NK-92 (cell line): Measurements from ENCODE around the gene RABGAP1L.
"Not testable (repeated sequence)": the region's sequence is repeated elsewhere in the genome, so short reads cannot be mapped to it uniquely, and the experiment has no call there.

Source experiments
- DNase-seq: peaks from one replicate; lab custom pipeline; 2025; ENCODE audit not compliant: unreplicated experiment; lab: John Stamatoyannopoulos, UW

The RABGAP1L gene

GRCh38 chr1:174848593-174849560 lies 689.6 kb downstream of the RABGAP1L start:
- not testable (repeated sequence) for DNase-seq

- DNase-seq = no peak
Measured at GRCh38 chr1:174850726-174851125, 691.4 kb downstream of the RABGAP1L start.

DNA sequence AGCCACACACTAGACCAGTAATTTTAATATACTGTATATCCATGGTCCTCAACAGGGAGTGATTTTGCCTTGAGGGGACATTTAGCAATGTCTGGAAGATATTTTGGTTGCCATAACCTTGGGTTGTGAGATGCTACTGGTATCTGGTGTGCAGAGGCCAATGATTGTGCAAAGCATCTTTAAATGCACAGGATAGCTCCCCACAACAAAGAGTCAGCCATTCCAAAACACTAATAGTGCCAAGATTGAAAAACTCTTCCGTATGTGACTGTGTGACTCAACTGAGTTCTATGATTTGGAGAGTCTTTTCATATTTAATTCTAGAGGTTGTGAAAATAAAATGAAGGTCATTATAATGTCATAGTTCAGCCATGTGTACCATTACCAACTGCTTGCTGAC lies 699.0 kb downstream of the RABGAP1L start:
- DNase-seq = no peak

- no peak for DNase-seq
Measured at GRCh38 chr1:174870319-174870718, 711.0 kb downstream of the RABGAP1L start.

DNA sequence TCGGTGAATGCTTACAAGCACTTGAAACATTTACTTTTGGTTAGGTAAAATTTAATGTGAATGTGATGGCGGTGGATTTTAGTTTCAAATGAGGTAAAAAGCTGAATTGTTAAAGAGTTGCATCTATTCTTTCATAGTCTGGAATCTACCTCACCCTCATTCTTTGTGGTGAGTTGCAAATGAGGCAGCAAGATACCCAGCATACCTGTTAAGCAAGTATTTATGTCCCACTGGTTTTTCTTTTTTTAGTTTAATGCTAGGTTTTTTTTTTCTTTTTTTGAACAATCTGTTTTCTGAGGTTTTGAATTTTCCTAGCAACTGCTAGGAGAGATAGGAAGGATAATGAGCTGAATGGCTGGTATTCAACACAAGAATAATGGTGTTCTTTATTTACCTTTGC lies 712.6 kb downstream of the RABGAP1L start:
- DNase-seq = no peak

DNA sequence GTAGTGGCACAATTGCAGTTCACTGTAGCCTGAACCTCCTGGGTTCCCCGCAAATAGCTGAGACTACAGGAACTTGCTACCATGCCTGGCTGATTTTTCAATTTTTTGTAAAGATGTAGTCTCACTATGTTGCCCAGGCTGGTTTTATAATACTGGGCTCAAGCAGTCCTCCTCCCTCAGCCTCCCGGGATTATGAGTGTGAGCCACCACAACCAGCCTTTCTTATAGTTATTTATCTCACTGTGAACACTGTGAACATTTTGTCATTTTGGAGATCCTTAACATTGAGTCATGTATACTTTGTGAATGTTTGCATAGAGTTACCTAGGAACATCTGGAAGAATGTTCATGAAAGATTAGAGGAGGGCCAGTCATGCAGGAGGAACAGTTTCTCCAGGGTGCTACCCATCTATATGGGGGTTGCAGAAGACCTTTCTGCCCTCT lies 713.3 kb downstream of the RABGAP1L start:
- no peak for DNase-seq

DNA sequence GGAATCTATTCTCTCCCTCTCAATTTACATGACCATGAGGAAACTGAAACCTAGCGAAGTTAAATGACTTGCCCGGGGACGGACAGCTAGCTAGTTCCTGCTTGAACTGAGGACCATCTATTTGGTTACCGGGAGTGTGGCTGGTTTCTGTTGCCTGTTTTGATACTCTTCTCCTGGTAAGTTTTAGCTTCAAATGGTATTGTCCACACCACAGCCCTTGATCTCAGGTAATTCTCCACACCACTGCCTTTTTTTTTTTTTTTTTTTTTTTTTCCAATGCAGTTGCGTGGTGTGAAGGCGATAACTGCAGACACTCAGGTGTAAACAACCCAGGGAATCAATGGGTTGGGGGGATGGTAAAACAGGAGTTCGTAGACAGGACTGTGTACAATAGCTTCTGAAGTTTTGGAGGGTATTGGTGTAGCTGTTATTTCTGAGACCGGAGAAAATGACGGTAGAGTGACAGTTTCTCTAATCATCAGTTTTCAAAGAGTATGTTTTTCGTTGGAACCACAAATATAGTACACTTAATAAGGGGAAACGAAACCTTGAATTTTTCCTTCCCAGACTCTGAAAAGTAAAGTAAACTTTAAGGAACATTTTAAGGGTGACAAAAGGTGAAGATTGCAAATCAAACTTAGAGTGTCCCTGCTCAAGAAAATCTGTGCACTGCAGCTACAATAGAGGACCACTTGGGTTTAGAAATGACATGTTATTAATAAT lies 715.2 kb downstream of the RABGAP1L start:
- no peak for DNase-seq

GRCh38 chr1:174875306-174875705 lies 716.0 kb downstream of the RABGAP1L start:
- DNase-seq = no peak

DNA sequence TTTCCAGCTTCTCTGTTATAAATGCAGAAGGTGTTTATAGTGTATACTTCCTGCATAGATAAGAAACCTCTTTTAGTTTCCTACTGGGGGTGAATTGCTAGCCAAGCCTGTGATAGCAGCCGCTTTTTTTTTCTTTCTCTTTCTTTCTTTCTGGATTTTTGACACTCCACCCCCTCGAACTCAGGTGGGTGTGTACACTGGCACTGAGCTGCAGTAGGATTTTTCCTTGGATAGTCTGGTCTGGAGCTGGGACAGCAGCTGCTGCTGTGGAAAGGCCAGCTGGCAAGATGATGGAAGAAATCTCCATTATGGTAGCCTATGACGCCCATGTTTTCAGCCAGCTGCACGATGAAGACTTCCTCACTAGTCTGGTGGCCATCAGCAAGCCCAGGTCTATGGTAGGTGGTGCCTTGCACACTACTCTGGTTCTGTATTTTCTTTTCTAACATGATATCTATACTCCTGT lies 717.9 kb downstream of the RABGAP1L start:
- DNase-seq = no peak

DNA sequence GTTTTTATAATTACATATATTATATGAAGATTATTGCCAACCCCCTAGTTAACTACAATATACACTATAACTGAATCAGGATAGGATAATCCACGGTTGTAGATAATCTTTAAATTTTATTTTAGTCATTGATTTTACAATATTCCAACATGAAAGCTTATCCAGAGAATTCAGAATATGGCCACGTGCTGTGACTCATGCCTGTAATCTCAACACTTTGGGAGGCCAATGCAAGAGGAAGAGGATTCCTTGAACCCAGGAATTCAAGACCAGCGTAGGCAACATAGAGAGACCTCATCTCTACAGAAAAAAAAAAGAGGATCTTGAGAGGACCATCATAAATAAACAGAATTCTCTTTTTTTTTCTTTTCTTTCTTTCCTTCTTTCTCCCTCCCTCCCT lies 720.9 kb downstream of the RABGAP1L start:
- no peak for DNase-seq

- DNase-seq = no peak
Measured at GRCh38 chr1:174883409-174883808, 724.1 kb downstream of the RABGAP1L start.

- DNase-seq = no peak
Measured at GRCh38 chr1:174884038-174884437, 724.7 kb downstream of the RABGAP1L start.

- DNase-seq = no peak
Measured at GRCh38 chr1:174884566-174884965, 725.2 kb downstream of the RABGAP1L start.

GRCh38 chr1:174890024-174890423 lies 730.7 kb downstream of the RABGAP1L start:
- no peak for DNase-seq

DNA sequence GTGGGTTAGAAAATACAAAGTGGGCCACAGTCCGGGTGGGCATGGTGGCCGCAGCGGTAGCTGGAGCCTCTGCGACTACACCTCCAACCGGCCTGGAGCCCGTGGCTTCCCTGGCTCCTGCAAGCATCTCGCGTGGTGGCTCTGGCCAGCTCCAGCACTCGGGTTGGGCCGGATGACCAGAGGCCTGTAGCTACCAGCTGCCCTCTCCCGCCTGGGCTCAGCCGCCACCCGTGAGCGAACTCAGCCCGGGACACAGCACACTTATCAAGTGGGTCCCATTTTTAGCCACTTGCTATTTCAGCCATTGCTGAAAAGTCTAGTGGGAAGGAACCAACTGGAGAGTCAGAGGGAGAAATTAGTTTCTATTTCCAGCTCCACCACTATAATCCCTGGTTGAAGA lies 732.7 kb downstream of the RABGAP1L start:
- DNase-seq = no peak

DNA sequence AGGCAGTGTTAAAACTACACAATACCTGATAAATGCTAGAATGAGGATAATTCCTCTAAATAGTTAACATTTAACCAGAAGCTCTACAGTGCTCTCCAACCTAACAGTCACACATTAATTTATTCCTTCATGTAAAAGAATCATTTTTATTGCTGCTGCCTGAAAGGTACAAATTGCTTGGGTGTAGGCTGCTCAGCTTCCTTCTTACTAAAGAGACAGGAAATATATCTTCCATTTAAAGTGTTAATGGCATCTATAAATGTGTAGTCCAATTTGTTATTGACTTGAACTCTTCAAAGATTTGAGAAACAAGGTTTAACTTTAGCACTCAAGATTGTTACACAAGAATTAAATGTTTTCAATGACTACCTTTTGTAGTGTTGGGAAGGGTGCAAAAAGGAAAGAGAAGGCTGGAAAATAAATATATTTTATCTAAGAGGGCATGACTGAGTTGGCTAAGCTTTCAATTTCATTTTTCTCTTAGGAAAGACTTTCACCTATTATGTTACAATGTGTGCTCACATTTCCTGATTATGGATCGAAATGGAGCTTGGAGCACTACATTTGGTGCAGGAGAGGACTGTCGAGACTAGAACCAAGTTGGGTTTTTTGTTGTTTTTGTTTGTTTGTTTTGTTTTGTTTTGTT lies 734.9 kb downstream of the RABGAP1L start:
- DNase-seq = no peak

GRCh38 chr1:174895610-174896009 lies 736.3 kb downstream of the RABGAP1L start:
- not testable (repeated sequence) for DNase-seq

GRCh38 chr1:174898102-174898797 lies 738.9 kb downstream of the RABGAP1L start:
- DNase-seq = no peak

DNA sequence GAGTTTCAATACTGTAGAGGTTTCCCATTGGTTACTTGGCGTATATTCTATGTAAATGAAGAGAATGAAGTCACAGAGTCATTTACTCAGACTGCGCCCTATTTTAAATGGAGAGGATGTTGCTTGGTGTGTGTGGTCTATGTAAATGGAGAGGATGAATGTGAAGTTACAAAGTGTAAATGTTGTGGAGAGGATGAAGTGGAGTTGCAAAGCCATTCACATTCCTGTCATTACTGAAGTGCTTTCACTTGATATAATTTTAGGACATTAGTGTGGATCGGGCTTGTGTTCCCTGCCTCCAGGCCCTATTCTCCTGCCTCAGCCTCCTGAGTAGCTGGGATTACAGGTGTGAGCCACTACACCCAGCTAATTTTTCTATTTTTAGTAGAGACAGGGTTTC lies 741.0 kb downstream of the RABGAP1L start:
- DNase-seq = no peak

- no peak for DNase-seq
Measured at GRCh38 chr1:174902531-174903099, 743.3 kb downstream of the RABGAP1L start.
